Activated CD8-positive, alpha-beta memory T cell treated with anti-CD3 and anti-CD28 coated beads, Interleukin-2, amount 50 U/mL, for 24 hours (primary cell): ENCODE data around the gene COA1.

Experiments
- DNase-seq: peaks from one replicate; pipeline ENCODE4 v3.0.0-alpha.2; 2020; ENCODE audit errors: extremely low read depth

Gene COA1

GRCh38 chr7:43592326-43592725 lies 137.0 kb downstream of the COA1 start:
- DNase-seq = no peak

DNA sequence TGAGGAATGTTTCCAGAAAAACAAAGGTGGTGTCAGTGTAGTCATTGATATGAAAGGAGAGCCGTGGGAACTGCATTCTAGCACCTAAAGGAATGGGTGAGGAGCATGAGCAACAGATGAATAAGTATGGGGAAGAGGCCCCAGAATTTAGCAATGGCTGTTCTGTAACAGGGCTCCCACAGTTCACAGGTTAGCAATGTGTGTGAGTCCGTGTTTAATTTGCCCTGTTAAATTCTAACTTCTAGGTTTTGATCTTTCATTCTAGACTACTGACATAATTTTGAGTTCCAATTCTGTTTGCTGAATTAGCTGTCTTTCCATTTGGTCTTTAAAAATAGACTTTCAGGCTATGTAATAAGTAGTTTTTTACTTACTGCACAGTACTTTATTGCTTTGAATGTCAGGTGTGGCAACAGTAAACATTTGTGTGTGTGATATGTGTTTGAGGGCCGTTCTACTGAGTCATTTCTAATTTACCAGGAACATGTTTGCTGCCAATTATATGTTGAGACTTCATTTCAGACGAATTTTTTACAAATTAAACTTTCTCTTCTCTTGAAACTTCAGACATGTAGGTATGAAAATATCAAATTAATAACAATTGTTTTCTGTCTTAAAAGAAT lies 137.7 kb downstream of the COA1 start:
- DNase-seq = no peak

- no peak for DNase-seq
Measured at GRCh38 chr7:43590862-43591557, 138.3 kb downstream of the COA1 start.

DNA sequence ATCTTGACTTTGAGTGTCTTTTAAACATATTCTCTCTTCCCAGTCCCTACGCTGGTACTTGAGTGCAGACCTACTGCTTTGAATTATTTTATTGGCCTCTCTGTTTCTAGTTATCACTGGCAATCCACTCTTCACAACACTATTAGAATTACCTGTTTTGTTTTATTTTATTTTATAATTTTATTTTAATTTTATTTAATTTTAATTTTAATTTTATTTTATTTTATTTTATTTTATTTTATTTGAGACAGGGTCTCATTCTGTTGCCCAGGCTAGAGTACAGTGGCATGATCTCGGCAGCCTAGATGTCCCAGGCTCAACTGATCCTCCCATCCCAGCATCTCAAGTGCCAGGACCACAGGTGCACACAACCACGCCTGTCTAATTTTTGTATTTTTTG lies 139.6 kb downstream of the COA1 start:
- no peak for DNase-seq
